ENCODE measurements around the gene OBSCN. TPM values are rescaled to one million over a fixed set of nuclear protein-coding genes. Genes with fewer than 3 reads are reported as not detected.

OBSCN gene
- total and polyA plus RNA-seq, 7 donors = 0.92 to 21.0 (median 13.1) TPM

GRCh38 chr1:228354390-228355320, 146.8 kb downstream of the OBSCN start:
- no peaks in the 10 kb centered on the region for H3K9me3 ChIP-seq
- WGBS, 2 donors = 86 to 88% methylated on average over 19 of the region's 19 CpGs
- H3K4me3 ChIP-seq = no peak overlapping the region
- H3K36me3 ChIP-seq = no peaks in the 10 kb centered on the region
- TF ChIP-seq EP300 (IDR thresholded peaks at IDR 0.05) = no peak
- TF ChIP-seq POLR2A (IDR thresholded peaks at IDR 0.05) = no peak
- no peak for TF ChIP-seq CTCF (IDR thresholded peaks at IDR 0.05)
- TF ChIP-seq POLR2AphosphoS5 (IDR thresholded peaks at IDR 0.05) = no peak
- intact Hi-C loops (cut with DNase I) = no loop called here
- H3K27me3 ChIP-seq = no peaks in the 10 kb centered on the region
- H3K4me1 ChIP-seq = no peaks in the 10 kb centered on the region
- no peak overlapping the region for H3K27ac ChIP-seq
- DNase-seq = no peak

GRCh38 chr1:228356897-228357680, 149.2 kb downstream of the OBSCN start:
- DNase-seq = no peak
- H3K36me3 ChIP-seq = no peaks in the 10 kb centered on the region
- no peaks in the 10 kb centered on the region for H3K27me3 ChIP-seq
- H3K4me3 ChIP-seq = no peak overlapping the region
- H3K27ac ChIP-seq = no peak overlapping the region
- H3K4me1 ChIP-seq = no peaks in the 10 kb centered on the region
- intact Hi-C loops (cut with DNase I) = no loop called here
- 86 to 87% methylated on average over 8 of the region's 8 CpGs for WGBS, 2 donors
- no peaks in the 10 kb centered on the region for H3K9me3 ChIP-seq
- no peak for TF ChIP-seq EP300 (IDR thresholded peaks at IDR 0.05)
- TF ChIP-seq POLR2A (IDR thresholded peaks at IDR 0.05) = no peak
- TF ChIP-seq CTCF (IDR thresholded peaks at IDR 0.05) = no peak
- TF ChIP-seq POLR2AphosphoS5 (IDR thresholded peaks at IDR 0.05) = no peak

GRCh38 chr1:228358039-228358763, 150.4 kb downstream of the OBSCN start:
- Histone ChIP-seq H3K9me3 (no peaks in the 10 kb centered on the region), H3K27ac (no peak overlapping the region), H3K36me3 (no peaks in the 10 kb centered on the region), H3K4me3 (no peak overlapping the region), H3K27me3 (no peaks in the 10 kb centered on the region), H3K4me1 (no peaks in the 10 kb centered on the region)
- no peak for DNase-seq
- WGBS, 2 donors = 60 to 66% methylated on average over 4 of the region's 4 CpGs
- no peak for TF ChIP-seq POLR2A (IDR thresholded peaks at IDR 0.05)
- TF ChIP-seq CTCF (IDR thresholded peaks at IDR 0.05) = no peak
- no peak for TF ChIP-seq EP300 (IDR thresholded peaks at IDR 0.05)
- no peak for TF ChIP-seq POLR2AphosphoS5 (IDR thresholded peaks at IDR 0.05)
- intact Hi-C loops (cut with DNase I) = no loop called here

- Histone ChIP-seq H3K9me3 (no peaks in the 10 kb centered on the region), H3K4me3 (no peak overlapping the region), H3K36me3 (no peaks in the 10 kb centered on the region), H3K27ac (no peak overlapping the region), H3K27me3 (no peaks in the 10 kb centered on the region), H3K4me1 (no peaks in the 10 kb centered on the region)
- WGBS, 2 donors = 91% methylated on average over 19 of the region's 19 CpGs
- intact Hi-C loops (cut with DNase I) = no loop called here
- DNase-seq = no peak
- no peak for TF ChIP-seq EP300 (IDR thresholded peaks at IDR 0.05)
- TF ChIP-seq POLR2AphosphoS5 (IDR thresholded peaks at IDR 0.05) = no peak
- TF ChIP-seq POLR2A (IDR thresholded peaks at IDR 0.05) = no peak
- TF ChIP-seq CTCF (IDR thresholded peaks at IDR 0.05) = no peak
Measured at GRCh38 chr1:228358764-228359612, 151.1 kb downstream of the OBSCN start.

All from sigmoid colon (tissue), 7 donors.